ENCODE data around the gene WDR33.
"Not testable (repeated sequence)": the region's sequence is repeated elsewhere in the genome, so short reads cannot be mapped to it uniquely, and the experiment has no call there.

The WDR33 gene

DNA sequence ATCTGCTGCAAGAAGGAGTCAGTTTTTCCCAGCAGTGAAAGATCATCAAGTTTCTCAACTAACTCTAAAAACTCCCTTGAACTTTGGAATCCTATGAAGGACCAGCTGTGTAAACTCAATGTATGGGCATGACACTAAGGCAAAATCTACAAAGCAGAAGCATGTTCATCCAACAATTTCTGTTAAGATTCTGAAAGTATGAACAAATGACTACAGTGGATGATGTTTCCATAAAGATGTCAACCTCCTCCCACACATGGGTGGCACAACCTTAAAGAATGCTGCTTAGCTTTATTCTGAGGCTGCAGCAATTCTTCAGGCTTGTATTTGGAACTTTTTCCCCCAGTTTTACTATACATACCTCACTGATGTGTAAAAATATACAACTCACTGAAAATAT lies 47.2 kb downstream of the WDR33 start:
- peak; percentile 37 for DNase-seq (ENCODE audit: low read depth in 2 of 2)

- peak in 1 of 2 experiments; percentile 20 for DNase-seq (ENCODE audit: low read depth in 2 of 2)
These were observed 48.1 kb downstream of the WDR33 start for GRCh38 chr2:127762846-127763245.

GRCh38 chr2:127762441-127762840 lies 48.5 kb downstream of the WDR33 start:
- DNase-seq (ENCODE audit: low read depth in 2 of 2): no peak

- DNase-seq (ENCODE audit: low read depth in 2 of 2): no peak
These were observed 51.0 kb downstream of the WDR33 start for GRCh38 chr2:127759931-127760330.

DNA sequence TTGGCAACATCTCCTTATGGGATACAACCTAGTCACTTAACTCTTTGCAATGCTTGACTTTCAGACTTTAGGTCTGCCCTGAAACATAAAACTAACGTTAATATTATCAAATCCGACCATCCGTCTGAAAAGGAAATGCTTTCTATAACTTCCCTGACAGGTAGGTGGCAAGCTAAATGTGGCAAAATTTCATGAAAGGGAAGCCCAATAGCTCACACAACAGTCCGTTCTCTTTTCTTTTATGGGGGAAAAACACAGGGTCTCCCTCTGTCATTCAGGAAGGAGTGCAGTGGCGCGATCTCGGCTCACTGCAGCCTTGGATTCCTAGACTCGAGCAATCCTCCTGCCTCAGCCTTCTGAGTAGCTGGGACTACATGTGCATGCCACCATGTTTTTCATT lies 56.8 kb downstream of the WDR33 start:
- no peak for DNase-seq (ENCODE audit: low read depth in 2 of 2)

GRCh38 chr2:127753374-127753773 lies 57.6 kb downstream of the WDR33 start:
- no peak for DNase-seq (ENCODE audit: low read depth in 2 of 2)

DNA sequence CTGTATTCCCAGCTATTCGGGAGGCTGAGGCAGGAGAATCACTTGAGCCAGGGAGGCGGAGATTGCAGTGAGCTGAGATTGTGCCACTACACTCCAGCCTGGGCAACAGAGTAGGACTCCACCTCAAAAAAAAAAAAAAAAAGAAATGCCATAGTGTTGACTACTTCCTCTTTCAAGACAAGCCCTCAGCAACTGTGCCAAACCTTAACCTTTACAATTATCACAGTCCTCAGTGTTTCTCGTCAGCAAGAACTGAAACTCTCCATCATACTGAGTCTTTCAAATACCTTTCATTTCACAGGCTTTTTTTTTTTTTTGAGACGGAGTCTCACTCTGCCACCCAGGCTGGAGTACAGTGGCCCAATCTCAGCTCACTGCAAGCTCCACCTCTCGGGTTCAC lies 61.4 kb downstream of the WDR33 start:
- DNase-seq (ENCODE audit: low read depth in 2 of 2): not testable (repeated sequence)

DNA sequence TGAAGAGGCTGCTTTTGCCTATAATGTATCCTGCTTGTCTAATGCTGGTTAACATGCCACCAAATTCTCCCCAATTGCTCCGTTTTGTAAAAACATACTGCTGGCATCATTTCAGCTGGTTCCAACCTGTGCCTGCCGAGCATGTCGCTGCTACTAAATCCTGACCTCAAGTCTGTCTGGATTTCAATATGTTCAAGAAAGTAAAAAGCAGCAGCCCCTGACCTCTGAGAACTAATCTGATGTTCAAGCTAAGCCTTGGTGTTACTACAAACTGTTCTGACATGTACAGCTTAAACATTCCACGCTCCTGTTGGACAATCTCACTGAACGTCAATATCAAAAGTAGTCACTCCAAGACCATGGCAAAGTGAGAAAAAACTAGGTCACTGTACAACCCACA lies 63.4 kb downstream of the WDR33 start:
- DNase-seq (ENCODE audit: low read depth in 2 of 2): no peak

DNA sequence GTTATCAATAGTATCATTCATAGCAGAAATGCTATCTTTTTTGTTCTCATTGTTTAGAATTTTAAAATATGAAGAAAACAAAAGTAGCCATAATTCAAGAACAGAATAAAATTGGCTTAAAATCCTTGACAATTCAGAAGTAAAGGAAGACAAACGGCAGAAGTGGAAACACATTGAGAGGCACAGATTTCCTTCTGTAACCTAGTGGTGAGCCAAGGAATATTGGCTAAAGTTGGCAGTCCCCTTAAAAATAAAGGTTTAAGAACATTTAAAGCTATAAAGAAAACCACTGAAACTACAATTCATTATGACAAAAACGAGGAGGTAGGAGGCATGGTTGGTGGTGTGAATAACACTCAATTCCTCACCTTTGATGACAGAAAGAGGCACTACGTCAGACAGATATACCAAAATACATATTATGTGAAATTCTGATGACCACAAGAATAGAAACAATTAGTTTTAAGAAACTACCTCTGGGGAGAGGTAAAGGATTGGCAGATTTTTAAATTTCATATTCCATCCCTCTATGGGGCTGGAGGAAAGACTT lies 67.4 kb downstream of the WDR33 start:
- DNase-seq (ENCODE audit: low read depth in 2 of 2): no peak

- DNase-seq (ENCODE audit: low read depth in 2 of 2): no peak
These were observed 70.2 kb downstream of the WDR33 start for GRCh38 chr2:127740665-127741288.

- DNase-seq (ENCODE audit: low read depth in 2 of 2): no peak
These were observed 71.2 kb downstream of the WDR33 start for GRCh38 chr2:127739800-127740199.

DNA sequence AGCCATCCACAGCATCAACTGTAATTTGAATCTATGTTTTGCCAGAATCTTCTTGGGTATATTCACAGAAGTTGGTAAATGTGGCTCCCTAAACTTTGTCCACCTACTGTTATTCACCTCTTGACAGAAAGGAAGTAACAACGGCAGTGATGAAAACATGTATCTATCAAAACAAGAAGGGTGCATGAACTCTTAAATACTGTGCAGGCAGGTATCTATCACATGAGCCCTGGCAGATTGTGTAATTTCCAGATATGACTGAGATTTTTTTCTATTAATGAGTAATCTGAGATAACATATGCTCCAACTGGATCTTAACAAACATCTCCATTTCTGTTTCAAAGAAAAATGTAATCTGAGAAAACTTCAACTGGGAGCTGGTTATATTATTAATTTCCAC lies 73.1 kb downstream of the WDR33 start:
- no peak for DNase-seq (ENCODE audit: low read depth in 2 of 2)

- DNase-seq (ENCODE audit: low read depth in 2 of 2): no peak
These were observed 75.2 kb downstream of the WDR33 start for GRCh38 chr2:127735537-127736399.

DNA sequence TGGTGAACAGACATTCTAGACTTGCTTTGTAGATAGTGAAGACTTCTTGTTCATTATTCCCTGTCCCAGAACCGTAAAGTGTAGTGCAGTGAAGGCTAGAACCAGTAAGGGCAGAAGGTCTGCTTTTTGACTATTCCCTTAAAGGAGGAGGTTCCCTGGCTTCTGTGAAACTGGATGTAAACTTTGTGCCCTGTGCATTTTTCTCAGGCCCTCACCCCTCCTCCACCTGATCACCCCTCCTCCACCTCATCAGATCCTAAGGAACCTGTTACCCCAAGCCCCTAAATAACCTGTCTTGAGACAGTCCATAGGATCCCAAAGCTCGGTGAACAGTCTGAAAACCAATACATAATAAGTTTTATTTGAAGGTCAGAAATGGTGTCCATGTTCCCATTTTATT lies 75.9 kb downstream of the WDR33 start:
- no peak for DNase-seq (ENCODE audit: low read depth in 2 of 2)

- peak; percentile 7 to 9 for DNase-seq (ENCODE audit: low read depth in 2 of 2)
These were observed 77.0 kb downstream of the WDR33 start for GRCh38 chr2:127733816-127734537.

DNA sequence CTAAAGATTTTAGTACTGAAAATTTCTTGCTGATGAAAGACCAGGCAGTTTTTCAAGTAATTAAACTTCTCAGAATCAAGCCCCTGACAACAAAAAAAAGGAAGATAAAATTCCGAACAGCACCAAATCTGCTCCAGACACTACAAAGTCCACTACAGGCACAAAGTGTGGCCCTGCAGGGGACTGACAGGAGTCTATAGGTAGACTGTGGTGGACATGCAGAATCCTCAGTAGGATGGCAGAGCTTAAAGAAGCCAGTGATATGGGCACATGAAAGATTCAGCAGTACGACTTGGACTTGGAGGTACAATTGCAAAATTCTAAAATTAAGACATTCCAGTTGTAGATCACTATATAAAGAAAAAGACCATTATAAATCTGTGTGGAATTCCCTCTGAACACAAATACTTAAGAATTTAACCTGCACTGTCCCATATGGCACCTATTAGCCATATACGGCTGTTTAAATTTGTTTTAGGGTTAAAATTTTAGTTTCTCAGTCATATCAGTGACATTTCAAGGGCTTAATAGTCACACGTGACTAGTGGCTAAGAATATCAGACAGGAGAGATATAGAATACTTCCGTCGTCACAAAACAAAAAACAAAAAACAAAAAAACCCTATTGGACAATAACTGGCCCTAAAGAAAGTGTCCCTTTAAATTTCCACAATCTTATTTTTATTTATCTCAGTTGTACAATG lies 77.7 kb downstream of the WDR33 start:
- no peak for DNase-seq (ENCODE audit: low read depth in 2 of 2)

GRCh38 chr2:127726158-127726880 lies 84.7 kb downstream of the WDR33 start:
- DNase-seq (ENCODE audit: low read depth in 2 of 2): no peak

DNA sequence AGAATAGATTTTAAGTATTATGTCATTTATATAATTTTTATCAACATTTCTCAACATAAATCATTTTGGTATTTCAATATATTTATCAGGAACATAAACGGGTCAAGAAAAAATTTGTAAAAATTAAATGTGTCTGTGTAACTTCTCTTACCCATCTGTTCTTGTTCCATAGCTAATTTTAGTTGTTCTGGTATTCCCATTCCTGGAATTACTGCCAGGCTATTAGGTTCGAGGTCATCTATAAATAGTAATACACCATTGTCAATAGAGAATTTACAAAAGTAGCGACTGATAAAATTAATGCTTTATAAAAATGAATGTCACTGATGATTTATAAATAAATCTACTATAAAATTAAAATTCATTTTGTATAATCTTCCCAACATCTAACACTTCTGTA lies 88.2 kb downstream of the WDR33 start:
- no peak for DNase-seq (ENCODE audit: low read depth in 2 of 2)

GRCh38 chr2:127721978-127722355 lies 89.0 kb downstream of the WDR33 start:
- DNase-seq (ENCODE audit: low read depth in 2 of 2): no peak

- no peak for DNase-seq (ENCODE audit: low read depth in 2 of 2)
These were observed 89.5 kb downstream of the WDR33 start for GRCh38 chr2:127721311-127721977.
